Smooth muscle cell (in vitro differentiated cells): ENCODE measurements around the gene ACADVL. TPM values are rescaled to one million over a fixed set of nuclear protein-coding genes. Genes with fewer than 3 reads are reported as not detected.

ENCODE experiments used
- DNase-seq: peaks from one replicate; lab custom pipeline; 2025; ENCODE audit not compliant: unreplicated experiment; lab: John Stamatoyannopoulos, UW
- H2AFZ ChIP-seq: fragments of 200-600 bp; sonication (generic); 2 replicates; pipeline ENCODE4 v1.6.0; 2016; ENCODE audit warnings: antibody characterized with exemption, low read depth, mild to moderate bottlenecking
- H3F3A ChIP-seq: fragments of 200-600 bp; sonication (generic); 2 replicates; pipeline ENCODE4 v1.6.0; 2017; ENCODE audit warnings: antibody characterized with exemption, low read depth
- H3K27ac ChIP-seq: fragments of 200-600 bp; sonication (generic); 2 replicates; pipeline ENCODE4 v1.5.1; 2016; ENCODE audit warnings: low read depth, mild to moderate bottlenecking
- H3K27me3 ChIP-seq: fragments of 200-600 bp; sonication (generic); 2 replicates; pipeline ENCODE4 v1.6.1; 2016; ENCODE audit warnings: low read depth, mild to moderate bottlenecking
- H3K36me3 ChIP-seq: fragments of 200-600 bp; sonication (generic); 2 replicates; pipeline ENCODE4 v1.5.1; 2016; ENCODE audit warnings: low read depth
- H3K4me1 ChIP-seq: fragments of 200-600 bp; sonication (generic); 2 replicates; pipeline ENCODE4 v1.5.1; 2016; ENCODE audit warnings: low read depth
- H3K4me2 ChIP-seq: fragments of 200-600 bp; sonication (generic); 2 replicates; pipeline ENCODE4 v1.6.0; 2016; ENCODE audit warnings: mild to moderate bottlenecking
- H3K4me3 ChIP-seq: fragments of 200-600 bp; sonication (generic); 2 replicates; pipeline ENCODE4 v1.5.1; 2016; ENCODE audit warnings: mild to moderate bottlenecking
- H3K79me2 ChIP-seq: fragments of 200-600 bp; sonication (generic); 2 replicates; pipeline ENCODE4 v1.6.0; 2016; ENCODE audit warnings: low read depth, mild to moderate bottlenecking
- H3K9ac ChIP-seq: fragments of 200-600 bp; sonication (generic); 2 replicates; pipeline ENCODE4 v1.6.0; 2016; ENCODE audit warnings: low read depth
- H3K9me3 ChIP-seq: fragments of 200-600 bp; sonication (generic); replicated peaks from 2 replicates; pipeline ENCODE4 v1.5.1; 2016; ENCODE audit warnings: low read depth
- H4K20me1 ChIP-seq: fragments of 200-600 bp; sonication (generic); 2 replicates; pipeline ENCODE4 v1.6.0; 2016; ENCODE audit warnings: low read depth
- WGBS: methylation state at CpG from one replicate; pipeline ENCODE4 v1.1.7; 2016; ENCODE audit warnings: low lambda C conversion rate; 5-methylcytosine and 5-hydroxymethylcytosine counted together
- polyA plus RNA-seq: library from polyadenylated mRNA; unstranded; fragments of >200 nt; fragmentation: Nextera tagmentation; extraction: Ambion mirVana; gene quantifications from 2 replicates; pipeline ENCODE4 v1.2.1, GENCODE V29; 2016
- total RNA-seq: library from RNA; depleted of rRNA; stranded (reverse); fragments of >200 nt; gene quantifications from 2 replicates; pipeline ENCODE4 v1.2.3, GENCODE V29; 2014
- TF ChIP-seq, protein P1 (sequence below): fragments of 200-600 bp; sonication (generic); IDR thresholded peaks from 2 replicates; pipeline ENCODE4 v1.5.1; 2017; ENCODE audit warnings: borderline replicate concordance, mild to moderate bottlenecking, antibody characterized with exemption; ENCODE audit not compliant: insufficient read depth, poor library complexity, severe bottlenecking

ACADVL gene
- total and polyA plus RNA-seq, 2 experiments from 2014 or later, result 185 to 331 TPM

GRCh38 chr17:7213895-7214299 lies 5.8 kb upstream of the ACADVL start:
- H3K27me3 ChIP-seq, result no peaks in the 10 kb centered on the region
- peak overlapping the region; percentile 96 for H3K4me2 ChIP-seq
- TF ChIP-seq, protein P1, sequence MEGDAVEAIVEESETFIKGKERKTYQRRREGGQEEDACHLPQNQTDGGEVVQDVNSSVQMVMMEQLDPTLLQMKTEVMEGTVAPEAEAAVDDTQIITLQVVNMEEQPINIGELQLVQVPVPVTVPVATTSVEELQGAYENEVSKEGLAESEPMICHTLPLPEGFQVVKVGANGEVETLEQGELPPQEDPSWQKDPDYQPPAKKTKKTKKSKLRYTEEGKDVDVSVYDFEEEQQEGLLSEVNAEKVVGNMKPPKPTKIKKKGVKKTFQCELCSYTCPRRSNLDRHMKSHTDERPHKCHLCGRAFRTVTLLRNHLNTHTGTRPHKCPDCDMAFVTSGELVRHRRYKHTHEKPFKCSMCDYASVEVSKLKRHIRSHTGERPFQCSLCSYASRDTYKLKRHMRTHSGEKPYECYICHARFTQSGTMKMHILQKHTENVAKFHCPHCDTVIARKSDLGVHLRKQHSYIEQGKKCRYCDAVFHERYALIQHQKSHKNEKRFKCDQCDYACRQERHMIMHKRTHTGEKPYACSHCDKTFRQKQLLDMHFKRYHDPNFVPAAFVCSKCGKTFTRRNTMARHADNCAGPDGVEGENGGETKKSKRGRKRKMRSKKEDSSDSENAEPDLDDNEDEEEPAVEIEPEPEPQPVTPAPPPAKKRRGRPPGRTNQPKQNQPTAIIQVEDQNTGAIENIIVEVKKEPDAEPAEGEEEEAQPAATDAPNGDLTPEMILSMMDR, result peak; percentile 40
- H3F3A ChIP-seq, result peaks cover 21% of the 10 kb centered on the region
- H3K9ac ChIP-seq, result peak overlapping the region; percentile 69
- no peaks in the 10 kb centered on the region for H3K36me3 ChIP-seq
- 5% methylated on average over 11 of the region's 15 CpGs for WGBS
- no peak for DNase-seq
- H3K4me1 ChIP-seq, result peaks cover 50% of the 10 kb centered on the region
- no peaks in the 10 kb centered on the region for H3K9me3 ChIP-seq
- peak overlapping the region; percentile 88 for H3K27ac ChIP-seq
- H2AFZ ChIP-seq, result no peak overlapping the region
- peaks cover 58% of the 10 kb centered on the region for H3K79me2 ChIP-seq
- peak overlapping the region; percentile 60 for H3K4me3 ChIP-seq
- peaks cover 73% of the 10 kb centered on the region for H4K20me1 ChIP-seq

DNA sequence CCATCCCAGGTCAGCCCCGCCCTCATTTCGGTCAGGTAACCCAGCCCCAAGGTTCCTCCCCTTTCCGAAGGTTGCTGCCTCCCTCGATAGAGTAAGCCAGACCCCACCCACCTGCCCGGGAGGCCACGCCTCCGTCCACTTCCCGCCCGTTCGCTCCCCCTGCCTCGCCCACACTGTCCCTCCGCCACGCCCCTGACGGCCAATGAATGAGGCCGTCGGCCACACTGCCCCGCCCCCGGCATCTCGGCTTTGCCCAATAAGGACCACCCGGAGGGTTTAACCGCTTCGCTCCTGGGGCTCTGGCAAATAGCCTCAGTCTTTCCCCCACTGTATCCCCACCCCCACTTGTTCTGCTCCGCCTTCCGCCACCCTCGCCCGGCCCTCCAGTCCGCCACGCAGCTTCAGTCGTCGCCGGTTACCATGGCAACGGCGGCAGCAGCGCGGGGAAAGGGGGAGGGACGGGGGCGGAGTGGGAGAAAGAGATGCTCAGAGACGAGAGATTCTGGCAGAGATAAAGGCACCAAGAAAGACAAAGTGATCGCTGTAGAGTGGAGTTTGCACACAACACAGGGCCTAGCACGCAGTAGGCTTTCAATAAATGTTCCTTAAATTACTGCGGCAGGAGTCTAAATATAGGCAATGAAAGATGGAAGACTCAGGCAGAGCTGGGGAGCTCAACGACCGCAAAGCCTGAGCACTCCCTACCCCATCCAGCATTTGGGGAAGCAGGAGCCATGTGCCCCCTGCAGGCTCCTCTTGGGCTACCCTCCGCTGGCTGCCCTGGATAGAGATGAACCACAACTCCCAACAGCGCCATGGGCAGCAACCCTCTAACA lies 5.2 kb upstream of the ACADVL start:
- Histone ChIP-seq H3K27ac (peak overlapping the region; percentile 88), H4K20me1 (peaks cover 67% of the 10 kb centered on the region), H3K9ac (peak overlapping the region; percentile 69), H2AFZ (no peak overlapping the region), H3F3A (peaks cover 24% of the 10 kb centered on the region), H3K9me3 (no peaks in the 10 kb centered on the region), H3K79me2 (peaks cover 51% of the 10 kb centered on the region), H3K4me2 (peak overlapping the region; percentile 96), H3K4me3 (peak overlapping the region; percentile 60), H3K36me3 (no peaks in the 10 kb centered on the region), H3K4me1 (peaks cover 53% of the 10 kb centered on the region), H3K27me3 (no peaks in the 10 kb centered on the region)
- WGBS, result under 1% methylated on average over 37 of the region's 45 CpGs
- TF ChIP-seq, protein P1, result peak; percentile 31
- DNase-seq, result peak; percentile 90

DNA sequence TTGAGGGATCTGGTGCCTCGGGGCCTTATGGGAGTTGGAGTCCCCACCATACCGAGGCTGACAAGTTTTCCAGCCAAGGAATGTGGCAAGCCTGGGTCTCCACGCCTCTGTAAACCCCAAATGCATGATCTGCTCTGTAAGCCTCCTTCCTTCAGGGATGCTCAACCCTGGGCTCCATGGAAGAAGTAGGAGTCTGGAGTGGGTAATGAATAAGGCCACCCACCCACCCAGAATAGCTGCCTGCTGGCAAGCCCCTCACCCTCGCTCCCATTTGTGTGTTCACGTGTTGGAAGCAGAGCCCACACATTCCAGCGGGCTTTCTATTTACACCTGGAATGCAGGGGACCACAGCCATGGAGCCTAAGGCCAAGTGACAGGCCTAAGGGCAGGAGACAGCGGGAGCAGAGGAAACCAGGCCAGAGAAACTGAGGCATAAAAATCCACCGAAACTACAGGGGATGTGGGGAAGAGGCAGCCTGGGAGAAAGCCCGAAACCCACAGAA lies 4.6 kb upstream of the ACADVL start:
- 7% methylated on average over 9 of the region's 9 CpGs for WGBS
- H4K20me1 ChIP-seq, result peaks cover 60% of the 10 kb centered on the region
- H3K27ac ChIP-seq, result peak overlapping the region; percentile 88
- no peak overlapping the region for H3K9ac ChIP-seq
- peaks cover 23% of the 10 kb centered on the region for H3F3A ChIP-seq
- H3K36me3 ChIP-seq, result no peaks in the 10 kb centered on the region
- peak overlapping the region; percentile 60 for H3K4me3 ChIP-seq
- TF ChIP-seq, protein P1, result no peak
- no peak for DNase-seq
- peaks cover 45% of the 10 kb centered on the region for H3K79me2 ChIP-seq
- peak overlapping the region; percentile 96 for H3K4me2 ChIP-seq
- H3K4me1 ChIP-seq, result peaks cover 53% of the 10 kb centered on the region
- H3K27me3 ChIP-seq, result no peaks in the 10 kb centered on the region
- H3K9me3 ChIP-seq, result no peaks in the 10 kb centered on the region
- no peak overlapping the region for H2AFZ ChIP-seq
